ENCODE results near the gene BCAT1.
"Not testable (repeated sequence)": the region's sequence is repeated elsewhere in the genome, so short reads cannot be mapped to it uniquely, and the experiment has no call there.

BCAT1 gene

GRCh38 chr12:24922090-24922489 is 26.8 kb downstream of the BCAT1 start:
- DNase-seq: no peak

- no peak for DNase-seq
Measured at GRCh38 chr12:24921251-24922038, 27.5 kb downstream of the BCAT1 start.

- no peak for DNase-seq
Measured at GRCh38 chr12:24920141-24920540, 28.8 kb downstream of the BCAT1 start.

GRCh38 chr12:24919346-24920001 is 29.4 kb downstream of the BCAT1 start:
- DNase-seq: no peak

- no peak for DNase-seq
Measured at GRCh38 chr12:24918596-24918995, 30.3 kb downstream of the BCAT1 start.

DNA sequence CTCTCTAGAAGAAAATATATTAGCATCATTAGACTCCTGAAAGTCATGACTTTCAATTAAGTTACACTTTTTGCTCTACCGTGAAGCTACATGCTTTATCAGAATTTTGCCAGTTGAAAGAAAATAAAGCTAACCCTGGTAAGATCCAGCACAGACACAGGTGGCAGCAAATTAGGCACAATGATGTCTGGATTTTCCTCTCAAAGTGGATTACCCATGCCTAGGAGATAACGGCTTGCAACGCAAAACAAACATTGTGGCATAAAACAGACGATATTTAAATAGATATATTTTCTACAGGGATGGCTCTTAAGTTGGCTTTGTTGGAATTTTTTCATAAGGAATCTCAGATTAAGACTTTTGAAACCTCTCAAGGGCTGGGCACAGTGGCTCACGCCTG is 33.4 kb downstream of the BCAT1 start:
- no peak for DNase-seq

DNA sequence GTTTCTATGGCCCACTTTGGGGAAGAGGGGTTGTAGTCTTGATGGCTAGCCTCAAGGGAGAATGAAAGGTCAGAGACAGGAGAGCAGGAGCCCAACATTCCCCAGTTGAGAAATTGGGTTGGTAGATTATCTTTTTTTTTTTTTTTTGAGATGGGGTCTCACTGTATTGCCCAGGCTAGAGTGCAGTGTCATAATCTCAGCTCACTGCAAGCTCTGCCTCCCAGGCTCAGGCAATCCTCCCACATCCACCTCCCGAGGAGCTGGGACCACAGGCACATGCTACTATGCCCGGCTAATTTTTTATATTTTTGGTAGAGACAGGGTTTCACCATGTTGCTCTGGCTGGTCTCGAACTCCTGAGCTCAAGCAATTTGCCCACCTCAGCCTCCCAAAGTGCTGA is 34.9 kb downstream of the BCAT1 start:
- no peak for DNase-seq

DNA sequence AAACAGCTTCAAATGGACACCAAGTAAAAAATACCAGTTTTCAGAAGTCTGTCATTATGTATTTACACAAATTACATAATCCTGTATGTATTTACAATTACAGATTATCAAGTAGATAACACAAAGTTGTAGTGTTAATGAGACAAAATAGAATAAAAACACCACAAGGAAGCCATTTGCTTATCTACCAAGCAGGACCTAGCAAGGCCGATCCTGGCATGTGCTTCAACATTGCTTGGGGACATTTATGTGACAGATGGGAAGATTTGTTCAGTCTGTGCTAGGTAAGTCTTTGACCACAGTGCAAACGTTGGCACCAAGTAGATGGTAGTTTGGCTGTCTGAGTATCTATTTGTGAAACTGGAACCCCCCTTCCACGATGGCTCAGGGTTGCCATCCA is 35.8 kb downstream of the BCAT1 start:
- no peak for DNase-seq

DNA sequence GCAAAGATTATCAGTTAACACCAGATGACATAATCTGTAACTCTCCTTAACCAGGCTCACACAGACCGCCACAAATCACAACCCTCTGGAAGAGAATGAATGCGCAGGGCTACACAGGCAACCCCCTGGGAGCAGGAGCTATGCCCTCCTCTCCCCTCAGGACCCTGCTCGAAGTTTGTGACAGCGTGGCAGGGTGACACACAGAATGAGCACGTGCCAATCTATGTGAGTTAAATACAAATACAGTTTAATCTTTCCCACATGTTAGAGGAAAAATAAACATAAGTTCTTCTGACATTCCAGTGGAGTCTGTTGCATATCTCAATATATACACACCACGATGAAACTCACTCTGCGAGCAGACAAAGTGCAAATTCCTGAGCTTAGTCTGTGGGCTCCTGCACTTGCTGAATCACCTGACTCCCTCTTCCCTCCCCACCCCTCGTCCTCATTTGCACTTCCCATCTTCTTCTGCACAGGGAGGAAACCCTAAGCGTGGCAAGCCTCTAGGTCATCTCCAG is 37.6 kb downstream of the BCAT1 start:
- peak; percentile 79 for DNase-seq

DNA sequence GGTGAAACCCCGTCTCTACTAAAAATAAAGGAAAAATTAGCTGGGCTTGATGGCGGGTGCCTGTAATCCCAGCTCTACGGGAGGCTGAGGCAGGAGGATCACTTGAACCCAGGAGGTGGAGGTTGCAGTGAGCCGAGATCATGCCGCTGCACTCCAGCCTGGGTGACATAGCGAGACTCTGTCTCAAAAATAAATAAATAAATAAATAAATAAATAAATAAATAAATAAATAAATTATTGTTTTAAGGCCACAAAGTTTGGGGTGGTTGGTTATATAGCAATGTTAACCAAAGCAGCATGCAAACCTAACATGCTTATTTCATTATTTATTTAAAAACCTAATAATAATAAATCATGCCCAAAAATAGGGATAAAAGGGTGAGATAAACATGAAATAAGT is 38.7 kb downstream of the BCAT1 start:
- DNase-seq: not testable (repeated sequence)

- no peak for DNase-seq
Measured at GRCh38 chr12:24909667-24910066, 39.2 kb downstream of the BCAT1 start.

DNA sequence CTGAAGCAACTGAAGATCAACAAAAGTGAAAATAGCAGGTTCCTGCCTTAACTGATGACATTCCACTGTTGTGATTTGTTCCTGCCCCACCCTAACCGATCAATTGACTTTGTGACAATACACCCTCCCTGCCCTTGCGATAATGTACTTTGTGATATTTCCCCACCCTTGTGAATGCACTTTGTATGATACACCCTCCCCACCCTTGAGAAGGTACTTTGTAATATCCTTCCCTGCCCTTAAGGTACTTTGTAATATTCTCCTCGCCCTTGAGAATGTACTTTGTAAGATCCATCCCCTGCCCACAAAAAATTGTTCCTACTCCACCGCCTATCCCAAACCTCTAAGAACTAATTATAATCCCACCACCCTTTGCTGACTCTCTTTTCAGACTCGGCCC is 41.4 kb downstream of the BCAT1 start:
- DNase-seq: no peak

- DNase-seq: no peak
Measured at GRCh38 chr12:24906141-24906540, 42.8 kb downstream of the BCAT1 start.

DNA sequence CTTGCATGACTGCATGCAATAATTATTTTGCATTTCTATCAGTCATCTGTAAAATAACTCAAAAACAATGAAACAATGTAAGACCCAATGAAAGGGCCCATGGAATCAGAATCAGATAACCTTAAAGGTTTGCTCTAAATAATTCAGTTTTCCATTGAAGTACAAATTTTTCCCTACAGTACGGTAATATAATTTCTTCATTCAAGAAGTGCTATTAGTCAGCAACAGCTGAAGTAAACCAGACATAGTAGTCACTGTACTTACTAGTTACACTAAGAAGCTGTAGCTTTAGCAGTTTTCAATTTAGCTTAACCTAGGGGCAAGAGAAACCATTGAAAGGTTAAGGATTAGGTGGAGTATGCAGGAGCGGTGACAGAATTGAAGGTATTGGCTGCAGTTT is 43.5 kb downstream of the BCAT1 start:
- no peak for DNase-seq

- DNase-seq: no peak
Measured at GRCh38 chr12:24904871-24905270, 44.0 kb downstream of the BCAT1 start.

DNA sequence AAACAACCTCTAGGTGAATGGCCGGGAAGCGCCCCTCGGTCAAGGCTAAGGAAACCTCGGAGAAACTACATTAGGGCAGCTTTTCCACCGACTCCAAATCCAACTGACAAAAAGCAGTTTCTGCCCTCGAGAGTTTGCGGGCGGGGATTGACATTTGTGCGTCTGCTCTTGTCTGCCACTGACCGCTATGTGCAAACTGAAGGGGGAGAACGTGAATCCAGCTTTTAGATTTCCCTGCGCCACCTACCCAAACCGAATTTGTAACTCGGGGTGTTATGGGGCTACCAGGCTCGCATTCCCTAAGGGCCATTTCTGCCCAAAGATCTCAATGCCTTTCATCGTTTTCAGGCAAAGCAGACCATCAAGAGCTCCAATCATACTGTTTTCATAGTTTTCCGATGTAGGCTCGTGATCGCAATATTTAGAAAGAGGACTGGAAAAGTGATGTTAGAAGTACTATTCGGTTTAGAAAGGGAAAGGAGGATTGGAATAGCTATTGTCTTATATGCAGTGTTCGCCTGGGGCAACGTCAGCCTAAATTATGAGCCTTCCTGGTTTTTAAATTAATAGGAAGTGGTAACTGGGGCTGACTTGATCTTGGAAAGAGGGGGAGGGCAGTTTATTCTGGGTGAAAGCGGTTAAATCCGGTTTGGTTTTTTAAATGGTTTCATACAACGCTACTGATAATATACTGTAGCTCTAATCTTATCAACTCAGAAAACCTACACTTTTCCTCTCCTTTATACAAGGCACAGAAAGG is 45.4 kb downstream of the BCAT1 start:
- no peak for DNase-seq

DNA sequence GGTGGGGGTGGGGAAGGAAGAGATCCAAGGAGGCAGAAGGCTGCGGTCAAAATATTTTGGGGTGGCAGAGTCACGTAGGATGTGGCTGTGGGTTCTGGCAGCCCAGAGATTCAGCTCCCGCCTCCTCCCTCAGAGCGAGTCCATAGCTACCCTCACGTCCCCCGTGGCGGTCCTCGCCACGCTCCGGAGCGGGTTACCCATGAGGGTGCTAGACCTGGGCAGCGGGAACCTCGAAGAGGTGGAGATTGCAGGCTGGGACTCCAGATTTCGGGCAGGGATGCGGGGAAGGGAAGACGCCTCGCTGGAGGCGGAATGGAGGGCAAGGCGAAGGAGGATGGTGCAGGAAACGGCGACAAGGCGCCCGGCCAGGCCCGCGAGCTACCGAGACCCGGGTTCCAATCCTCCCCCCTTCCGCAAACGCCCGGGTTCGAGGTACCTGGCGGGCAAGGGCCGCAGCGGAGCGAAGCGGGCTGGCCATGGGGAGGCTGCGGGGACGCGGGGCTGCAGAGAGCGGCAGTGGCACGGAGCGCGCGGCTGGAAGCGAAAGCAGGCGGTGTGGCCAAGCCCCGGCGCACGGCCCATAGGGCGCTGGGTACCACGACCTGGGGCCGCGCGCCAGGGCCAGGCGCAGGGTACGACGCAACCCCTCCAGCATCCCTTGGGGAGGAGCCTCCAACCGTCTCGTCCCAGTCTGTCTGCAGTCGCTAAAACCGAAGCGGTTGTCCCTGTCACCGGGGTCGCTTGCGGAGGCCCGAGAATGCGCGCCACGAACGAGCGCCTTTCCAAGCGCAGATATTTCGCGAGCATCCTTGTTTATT is 46.2 kb downstream of the BCAT1 start:
- DNase-seq: no peak

GRCh38 chr12:24901576-24902461 is 47.1 kb downstream of the BCAT1 start:
- no peak for DNase-seq

- no peak for DNase-seq
Measured at GRCh38 chr12:24900196-24900595, 48.7 kb downstream of the BCAT1 start.

- DNase-seq: no peak
Measured at GRCh38 chr12:24899503-24900075, 49.3 kb downstream of the BCAT1 start.

GRCh38 chr12:24898606-24899005 is 50.3 kb downstream of the BCAT1 start:
- no peak for DNase-seq

All from amniotic stem cell (primary cell).